Bronchial epithelial cell (primary cell): ENCODE measurements around the gene NDUFAF3. TPM values are rescaled to one million over a fixed set of nuclear protein-coding genes. Genes with fewer than 3 reads are reported as not detected.

Experiments
- DNase-seq: peaks from one replicate; pipeline ENCODE4 v3.0.0-alpha.2; 2010; ENCODE audit warnings: low read depth
- FAIRE-seq: peaks from 2 replicates; lab custom pipeline; 2011; peaks lifted over from hg19 to GRCh38; lab: Jason Lieb, UNC
- H3K27me3 ChIP-seq: 2 replicates; pipeline ENCODE4 v1.5.1; 2011; ENCODE audit warnings: low read length; ENCODE audit not compliant: control insufficient read depth, insufficient read depth
- H3K36me3 ChIP-seq: 2 replicates; pipeline ENCODE4 v1.5.1; 2011; ENCODE audit warnings: low read length; ENCODE audit not compliant: control insufficient read depth, insufficient read depth
- H3K4me3 ChIP-seq: 2 replicates; pipeline ENCODE4 v1.5.1; 2011; ENCODE audit warnings: mild to moderate bottlenecking, low read depth, low read length, control low read depth
- CTCF ChIP-seq: IDR thresholded peaks from 2 replicates; pipeline ENCODE4 v1.5.1; 2011; ENCODE audit warnings: mild to moderate bottlenecking, moderate library complexity, low read length, control low read depth, inconsistent platforms; ENCODE audit not compliant: insufficient read depth, severe bottlenecking
- total RNA-seq: library from RNA; depleted of rRNA; stranded (reverse); fragments of >200 nt; gene quantifications from 2 replicates; pipeline ENCODE4 v1.2.1, GENCODE V29; 2014

Gene NDUFAF3
- total RNA-seq, 1 donor from 2014 or later, result 36.3 TPM

- DNase-seq, result no peak
- no peaks in the 10 kb centered on the region for H3K27me3 ChIP-seq
- H3K4me3 ChIP-seq, result peak overlapping the region; percentile 93
- TF ChIP-seq CTCF, result no peak
- no peak for FAIRE-seq
- H3K36me3 ChIP-seq, result peaks cover 21% of the 10 kb centered on the region
Observed at GRCh38 chr3:49019941-49020329, 2.0 kb upstream of the NDUFAF3 start.

- no peak for FAIRE-seq
- no peaks in the 10 kb centered on the region for H3K27me3 ChIP-seq
- DNase-seq, result no peak
- peak overlapping the region; percentile 93 for H3K4me3 ChIP-seq
- TF ChIP-seq CTCF, result no peak
- peaks cover 22% of the 10 kb centered on the region for H3K36me3 ChIP-seq
Observed at GRCh38 chr3:49020330-49021212, 1.4 kb upstream of the NDUFAF3 start.

GRCh38 chr3:49021213-49021812 lies 608 bp upstream of the NDUFAF3 start:
- TF ChIP-seq CTCF, result no peak
- peak overlapping the region; percentile 93 for H3K4me3 ChIP-seq
- peaks cover 26% of the 10 kb centered on the region for H3K36me3 ChIP-seq
- H3K27me3 ChIP-seq, result no peaks in the 10 kb centered on the region
- DNase-seq (peak; percentile 90), FAIRE-seq (no peak)

GRCh38 chr3:49022688-49023171 lies 809 bp downstream of the NDUFAF3 start:
- Histone ChIP-seq H3K27me3 (no peaks in the 10 kb centered on the region), H3K36me3 (peaks cover 34% of the 10 kb centered on the region), H3K4me3 (peak overlapping the region; percentile 93)
- TF ChIP-seq CTCF, result no peak
- FAIRE-seq (no peak), DNase-seq (no peak)

- peaks cover 38% of the 10 kb centered on the region for H3K36me3 ChIP-seq
- no peak for FAIRE-seq
- no peak for TF ChIP-seq CTCF
- no peak overlapping the region for H3K4me3 ChIP-seq
- no peak for DNase-seq
- H3K27me3 ChIP-seq, result no peaks in the 10 kb centered on the region
Observed at GRCh38 chr3:49023775-49024174, 1.9 kb downstream of the NDUFAF3 start.
